ENCODE measurements around the gene RBPMS2.
A peak's percentile ranks its signal among the peaks of the same experiment; 100 is the strongest.

RBPMS2 gene

DNA sequence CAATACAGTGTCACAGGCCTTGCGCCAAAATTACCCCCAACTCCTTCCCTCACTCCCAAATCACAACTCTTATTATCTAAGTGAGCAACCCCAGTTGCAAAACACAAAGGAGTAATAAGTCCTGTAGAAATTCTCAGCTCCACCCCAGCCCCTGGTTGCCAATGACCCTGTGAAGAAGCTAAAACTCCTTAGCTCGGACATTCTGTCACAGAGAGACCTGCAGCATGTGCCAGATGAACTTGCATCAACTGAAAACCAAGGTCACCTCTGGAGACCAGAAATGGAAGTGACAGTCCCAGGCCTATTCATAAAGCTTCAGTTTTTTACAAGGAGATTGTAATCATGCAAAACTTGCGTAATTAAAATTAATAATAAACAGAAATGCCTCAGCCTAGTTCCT is 55.2 kb downstream of the RBPMS2 start:
- DNase-seq (ENCODE audit: low read depth): no peak

DNA sequence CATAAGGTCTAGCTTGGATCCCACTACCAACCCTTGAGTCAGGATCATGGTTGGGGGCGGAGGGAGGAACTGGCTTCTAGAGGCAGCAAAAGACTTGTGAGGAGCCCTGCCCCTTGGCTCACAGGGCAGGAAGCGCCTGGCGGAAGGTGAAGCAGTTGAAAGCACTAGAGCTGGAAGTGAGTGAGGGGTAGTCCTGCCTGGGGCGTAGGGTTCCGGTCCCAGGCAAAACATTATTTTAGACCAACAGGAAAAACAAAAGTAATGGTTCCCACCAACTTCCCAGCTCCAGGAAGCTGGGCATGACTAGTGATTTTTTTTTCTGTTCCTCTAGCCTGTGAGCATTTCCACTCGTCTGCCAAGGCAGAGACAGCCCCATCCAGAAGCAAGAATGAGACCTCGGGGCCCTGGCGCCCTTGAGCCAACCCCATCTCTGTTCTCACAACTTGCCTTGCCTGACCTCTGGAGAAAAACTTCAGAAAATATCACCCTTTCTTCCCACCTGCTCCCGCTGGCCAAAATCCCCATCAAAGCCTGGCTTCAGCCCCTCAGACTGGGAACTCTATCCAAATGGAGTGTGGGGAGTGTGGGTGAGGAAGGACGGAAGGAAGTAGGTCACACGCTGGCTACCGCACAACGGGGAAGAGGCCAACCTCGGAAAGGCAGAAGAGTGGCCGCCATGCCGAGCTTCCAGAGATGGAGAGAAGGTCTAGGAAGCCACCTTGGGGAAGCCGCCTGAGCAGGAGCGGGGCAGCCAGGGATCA is 57.5 kb downstream of the RBPMS2 start:
- no peak for DNase-seq (ENCODE audit: low read depth)

DNA sequence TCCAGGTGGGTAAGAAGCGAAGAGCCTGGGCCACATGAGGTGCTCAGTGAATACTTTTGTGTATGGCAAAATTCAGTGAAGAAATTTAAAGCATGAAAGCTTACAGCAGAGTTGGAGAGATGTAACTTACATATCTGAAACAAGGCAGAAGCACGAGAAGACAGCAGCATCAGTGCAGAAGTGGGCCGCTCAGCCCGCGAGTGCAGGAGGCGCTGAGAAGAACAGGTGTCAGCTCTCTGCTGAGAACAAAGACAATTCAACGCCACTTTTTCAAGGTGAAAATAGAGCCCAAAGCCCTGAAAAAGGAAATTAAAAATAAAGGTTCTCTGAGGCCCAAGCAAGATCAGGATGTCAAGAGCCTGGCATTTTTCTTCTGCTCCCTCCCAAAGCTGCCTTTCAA is 58.3 kb downstream of the RBPMS2 start:
- DNase-seq (ENCODE audit: low read depth): no peak

DNA sequence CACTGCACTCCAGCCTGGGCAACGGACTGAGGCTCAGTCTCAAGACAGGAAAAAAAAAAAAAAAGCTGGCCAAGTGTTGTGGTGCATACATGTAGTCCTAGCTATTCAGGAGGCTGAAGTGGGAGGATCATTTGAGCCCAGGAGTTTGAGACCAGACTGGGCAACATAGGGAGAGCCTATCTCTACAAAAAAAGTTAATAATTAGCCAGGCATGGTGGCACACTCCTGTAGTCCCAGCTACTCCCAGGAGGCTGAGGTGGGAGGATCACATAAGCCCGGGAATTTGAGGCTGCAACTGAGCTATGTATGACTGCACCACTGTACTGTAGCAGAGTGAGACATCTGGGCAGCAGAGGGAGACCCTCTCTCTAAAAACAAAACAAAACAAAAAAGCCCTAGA is 58.9 kb downstream of the RBPMS2 start:
- DNase-seq (ENCODE audit: low read depth): no peak

DNA sequence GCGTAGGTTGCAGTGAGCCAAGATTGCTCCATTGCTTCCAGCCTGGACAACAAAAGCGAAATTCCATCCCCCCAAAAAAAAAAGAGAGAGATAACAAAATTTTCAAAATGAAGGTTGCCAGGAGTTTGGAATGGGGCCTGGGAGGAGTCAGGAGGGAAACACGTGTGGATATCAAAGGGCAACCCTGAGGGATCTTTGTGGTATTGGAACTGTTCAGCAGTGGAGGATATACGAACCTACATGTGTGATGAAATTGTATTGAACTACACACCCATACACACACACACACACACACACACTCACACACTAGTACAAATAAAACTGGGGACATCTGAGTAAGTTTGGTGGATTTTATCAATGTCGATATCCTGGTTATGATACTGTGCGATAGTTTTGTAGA is 61.8 kb downstream of the RBPMS2 start:
- DNase-seq (ENCODE audit: low read depth): no peak

DNA sequence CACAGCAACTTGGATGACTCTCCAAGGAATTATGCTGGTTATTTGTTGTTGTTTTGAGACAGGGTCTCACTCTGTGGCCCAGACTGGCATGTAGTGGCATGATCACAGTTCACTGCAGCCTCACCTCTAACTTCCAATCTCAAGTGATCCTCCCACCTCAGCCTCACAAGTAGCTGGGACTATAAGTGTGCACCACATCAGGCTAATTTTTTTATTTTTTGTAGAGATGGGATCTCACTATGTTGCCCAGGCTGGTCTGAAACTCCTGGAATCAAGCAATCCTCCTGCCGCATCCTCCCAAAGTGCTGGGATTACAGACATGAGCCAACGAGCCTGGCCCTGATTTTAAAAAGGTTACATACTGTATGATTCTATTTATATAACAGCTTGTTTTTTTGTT is 63.0 kb downstream of the RBPMS2 start:
- no peak for DNase-seq (ENCODE audit: low read depth)

DNA sequence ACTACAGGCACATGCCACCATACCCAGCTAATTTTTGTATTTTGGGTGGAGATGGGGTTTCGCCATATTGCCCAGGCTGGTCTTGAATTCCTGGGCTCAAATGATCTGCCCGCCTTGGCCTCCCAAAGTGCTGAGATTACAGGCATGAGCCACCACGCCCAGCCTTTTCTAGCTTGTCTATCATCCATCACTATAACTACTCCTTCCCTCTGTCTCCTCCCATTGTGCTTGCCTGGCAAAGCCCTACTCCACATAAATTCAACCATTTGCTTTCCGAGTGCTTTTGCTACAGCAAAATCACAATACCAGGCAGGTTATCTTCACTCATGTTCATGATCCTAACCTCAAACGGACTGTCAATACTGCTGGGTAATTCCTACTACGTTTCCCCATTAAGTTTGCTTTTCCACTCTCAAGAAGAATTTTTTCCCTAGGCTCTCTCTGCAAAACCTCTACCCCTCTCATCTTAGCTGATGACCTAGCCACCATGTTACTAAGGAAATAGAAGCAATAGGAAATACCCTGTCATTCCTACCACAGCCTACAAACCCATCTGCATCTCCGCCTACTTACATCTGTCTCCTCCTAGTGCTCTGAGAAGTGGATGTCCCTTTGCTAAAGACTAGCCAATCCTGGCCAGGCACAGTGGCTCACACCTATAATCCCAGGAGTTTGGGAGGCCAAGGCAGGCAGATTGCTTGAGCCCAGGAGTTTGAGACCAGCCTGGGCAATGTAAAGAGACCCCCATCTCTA is 64.5 kb downstream of the RBPMS2 start:
- no peak for DNase-seq (ENCODE audit: low read depth)

DNA sequence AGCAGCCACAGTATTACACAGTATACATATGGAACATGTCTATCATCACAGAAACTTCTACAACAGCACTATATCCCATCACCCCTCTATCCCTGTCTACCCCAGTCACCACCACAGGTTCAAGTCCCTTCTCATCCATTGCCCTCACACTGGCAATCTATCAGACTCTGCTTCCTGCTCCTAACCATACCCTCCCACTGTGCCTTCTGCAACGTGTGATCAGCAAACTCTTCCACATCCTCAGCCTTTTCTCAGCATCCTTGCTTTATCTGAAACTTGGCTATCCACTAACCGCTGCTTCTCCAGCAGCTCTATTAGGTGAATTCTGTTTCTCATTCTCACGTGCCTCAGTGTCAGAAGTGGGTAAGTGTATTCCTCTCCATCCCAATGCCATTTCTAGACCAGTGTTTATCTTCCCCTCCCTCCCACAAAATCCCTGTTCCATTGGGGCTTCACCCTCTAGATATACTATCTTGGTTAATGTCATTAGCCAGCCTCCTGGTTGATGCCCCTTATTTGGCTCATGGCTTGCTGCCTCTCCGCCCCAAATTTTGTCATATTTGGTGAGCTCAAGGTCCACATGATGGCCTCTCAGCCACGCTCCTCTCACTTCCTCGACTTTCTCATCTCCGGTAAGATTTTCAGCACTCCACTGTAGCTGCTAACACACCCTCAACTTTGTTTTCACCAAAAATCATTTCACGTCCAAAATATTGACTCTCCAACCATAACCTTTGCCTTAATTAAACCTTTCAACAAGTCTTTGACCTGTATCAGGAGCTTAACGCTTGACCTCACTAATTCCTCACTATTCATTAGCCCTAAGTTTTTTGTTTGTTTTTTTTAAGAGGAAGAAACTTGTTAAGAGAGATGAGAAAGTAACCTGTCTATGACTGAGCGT is 69.1 kb downstream of the RBPMS2 start:
- DNase-seq (ENCODE audit: low read depth): no peak

DNA sequence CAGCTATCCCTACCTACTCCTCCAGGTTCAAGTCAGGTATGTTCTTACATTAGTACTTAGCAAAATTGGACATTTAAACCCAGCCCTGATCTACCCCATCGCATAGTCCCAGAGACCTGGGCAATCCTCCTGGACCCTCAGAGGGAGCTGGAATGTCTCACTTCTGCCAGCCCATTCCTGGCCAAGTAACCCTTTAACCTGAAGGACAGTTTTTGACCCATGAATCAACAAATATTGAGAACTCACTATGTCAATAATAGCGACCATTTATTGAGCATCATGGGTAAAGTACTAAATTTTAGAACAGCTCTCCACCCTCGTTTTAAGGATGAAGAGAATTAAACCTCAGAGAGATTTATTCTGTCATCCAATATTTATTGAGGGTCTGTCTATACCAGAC is 70.4 kb downstream of the RBPMS2 start:
- no peak for DNase-seq (ENCODE audit: low read depth)

DNA sequence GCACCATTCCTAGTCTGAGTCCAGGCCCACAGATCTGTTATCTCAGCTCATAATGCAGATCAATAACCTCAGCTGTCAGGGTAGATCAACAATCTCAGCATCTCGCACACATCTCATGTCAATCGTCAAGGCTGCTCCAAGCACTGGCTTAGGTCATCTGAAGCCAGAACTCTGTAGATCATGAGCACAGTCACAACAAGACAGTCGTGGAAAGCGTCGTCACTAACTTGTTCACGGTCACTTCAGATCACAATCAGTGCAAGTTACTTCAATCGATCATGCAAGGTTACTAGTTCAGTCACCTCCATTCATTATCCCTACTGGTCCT is 71.8 kb downstream of the RBPMS2 start:
- DNase-seq (ENCODE audit: low read depth): no peak

DNA sequence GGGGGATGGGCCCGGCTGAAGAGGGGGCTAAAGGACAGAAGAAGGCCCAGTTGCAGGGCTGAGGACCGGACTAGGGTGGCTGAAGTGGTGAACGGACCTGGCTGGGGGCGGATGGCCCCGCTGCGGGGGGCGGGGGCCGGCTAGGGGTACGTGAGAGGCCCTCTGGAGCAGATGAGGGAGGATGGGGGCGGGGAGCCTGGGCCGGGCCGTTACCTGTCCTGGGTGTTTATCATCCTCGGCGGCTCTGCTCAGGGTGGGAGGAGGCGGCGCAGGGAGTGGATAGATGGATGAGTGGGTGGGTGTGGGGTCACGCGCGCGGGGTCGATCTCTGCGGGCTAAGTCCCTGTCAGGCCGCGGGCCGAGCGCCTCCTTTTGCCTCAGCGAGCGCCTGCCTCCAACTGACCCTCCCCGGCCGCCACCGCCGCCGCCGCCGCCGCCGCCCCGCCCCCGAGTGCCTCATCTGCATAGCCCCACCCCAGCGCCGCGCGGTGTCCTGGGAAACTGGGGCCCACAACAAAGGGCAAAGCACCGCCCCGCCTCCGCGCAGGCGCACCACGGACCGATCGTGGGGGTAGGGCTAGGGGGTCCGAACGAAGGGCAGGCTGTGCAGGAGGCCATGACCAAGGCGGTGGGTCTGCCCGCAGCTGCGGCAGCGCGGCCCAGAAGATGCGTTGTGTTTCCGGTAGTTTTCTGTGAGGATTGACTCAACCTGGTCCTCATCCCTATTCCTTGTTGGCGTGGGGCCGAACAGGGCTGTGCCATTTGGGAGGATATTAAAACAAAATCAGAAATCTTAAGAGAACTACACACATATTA is 72.4 kb downstream of the RBPMS2 start:
- peak; percentile 89 for DNase-seq (ENCODE audit: low read depth)

DNA sequence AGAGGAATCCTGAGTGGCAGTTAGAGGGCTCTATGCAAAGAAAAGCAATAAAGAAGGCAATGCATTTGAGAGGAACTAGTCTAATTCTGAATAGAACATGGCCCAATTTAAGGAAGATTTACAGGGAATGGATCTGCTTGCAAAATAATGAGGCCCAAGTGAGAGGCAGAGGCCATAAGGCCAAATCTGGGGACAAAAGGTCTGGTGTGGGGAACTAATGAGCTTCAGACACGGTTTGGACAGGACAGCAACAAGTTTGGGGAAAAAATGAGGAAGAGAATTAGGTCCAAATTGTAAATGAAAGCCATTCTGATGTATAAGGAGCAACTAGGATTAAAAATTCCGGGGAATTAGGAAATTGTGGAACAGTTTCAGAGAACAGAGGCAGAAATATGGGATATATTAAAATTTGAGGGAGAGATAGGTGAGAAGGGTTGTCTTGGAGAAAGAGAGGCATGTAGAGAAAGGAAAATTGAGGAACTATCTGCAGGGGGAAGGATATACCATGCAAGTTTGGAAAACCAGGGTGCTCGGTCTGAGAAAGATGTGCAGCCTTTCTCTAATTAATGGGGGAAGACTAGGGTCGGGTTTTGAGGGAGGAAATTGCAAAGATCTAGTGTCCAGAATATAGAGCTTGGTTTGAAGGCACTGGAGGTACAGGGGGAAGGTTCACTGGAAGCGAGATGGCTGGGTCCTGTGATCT is 73.8 kb downstream of the RBPMS2 start:
- DNase-seq (ENCODE audit: low read depth): no peak

DNA sequence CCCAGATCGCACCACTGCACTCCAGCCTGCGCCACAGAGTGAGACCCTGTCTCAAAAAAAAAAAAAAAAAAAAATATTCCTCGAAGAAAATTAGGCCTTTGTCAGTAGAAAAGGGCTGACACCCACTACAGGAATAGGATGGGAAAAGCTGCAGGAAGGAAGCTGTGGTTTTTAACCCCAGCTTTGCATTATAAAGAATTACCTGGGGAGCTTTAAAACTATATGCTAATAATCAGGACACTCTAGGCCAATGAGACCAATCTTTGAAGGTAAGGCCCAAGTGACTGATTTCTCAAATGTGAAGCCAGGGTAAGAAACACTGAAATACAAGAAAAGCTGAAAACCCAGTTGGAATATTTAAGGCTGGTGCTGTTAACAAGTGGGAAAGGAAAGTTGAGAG is 74.3 kb downstream of the RBPMS2 start:
- no peak for DNase-seq (ENCODE audit: low read depth)

DNA sequence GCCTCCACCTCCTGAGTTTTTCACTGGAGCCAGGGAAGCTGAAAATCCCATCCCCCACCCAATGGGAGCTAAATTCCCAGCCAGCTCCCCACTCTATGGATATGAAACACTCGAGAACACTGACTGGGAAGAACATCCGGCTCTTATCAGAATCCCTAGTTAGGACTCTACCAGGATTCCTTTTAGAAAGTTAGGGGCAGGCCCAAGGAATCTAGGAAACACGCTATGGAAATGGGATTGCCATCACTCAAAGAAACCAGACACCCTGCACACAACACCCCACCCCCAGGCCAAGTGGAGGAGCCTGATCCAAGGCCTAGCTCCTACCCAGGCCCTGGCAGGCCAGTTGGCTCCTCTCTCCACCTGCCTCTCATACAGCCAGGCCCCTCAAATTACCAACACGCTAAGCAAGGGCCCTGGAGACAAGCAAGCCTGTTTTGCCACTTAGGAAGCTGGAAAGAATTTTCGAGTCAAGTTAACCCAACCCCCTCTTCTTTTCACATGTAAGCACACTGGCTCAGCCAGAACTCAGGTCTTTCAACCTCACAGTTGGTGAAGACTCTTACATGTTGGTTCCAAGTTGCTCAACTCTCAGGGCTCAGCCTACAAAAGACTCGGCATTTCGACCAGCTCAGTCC is 75.5 kb downstream of the RBPMS2 start:
- DNase-seq (ENCODE audit: low read depth): no peak

DNA sequence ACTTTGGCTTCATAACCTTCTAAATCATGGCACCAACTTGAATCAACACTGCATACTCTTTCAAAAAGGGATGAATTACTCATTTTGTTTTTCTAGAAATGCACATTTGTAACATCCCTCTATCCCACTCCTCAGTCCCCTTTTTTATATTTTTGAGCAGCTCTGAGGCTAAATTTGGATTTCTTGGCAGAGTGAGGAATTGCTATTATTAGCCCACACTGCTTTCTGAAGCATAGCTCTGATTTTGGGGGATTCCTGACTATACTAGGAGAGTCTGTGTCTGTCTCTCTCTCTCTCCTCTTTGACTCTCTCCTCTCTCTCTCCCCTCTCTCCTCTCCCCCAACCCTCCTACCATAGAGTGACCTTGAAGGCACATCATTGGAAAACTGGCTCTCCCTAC is 76.6 kb downstream of the RBPMS2 start:
- DNase-seq (ENCODE audit: low read depth): no peak

DNA sequence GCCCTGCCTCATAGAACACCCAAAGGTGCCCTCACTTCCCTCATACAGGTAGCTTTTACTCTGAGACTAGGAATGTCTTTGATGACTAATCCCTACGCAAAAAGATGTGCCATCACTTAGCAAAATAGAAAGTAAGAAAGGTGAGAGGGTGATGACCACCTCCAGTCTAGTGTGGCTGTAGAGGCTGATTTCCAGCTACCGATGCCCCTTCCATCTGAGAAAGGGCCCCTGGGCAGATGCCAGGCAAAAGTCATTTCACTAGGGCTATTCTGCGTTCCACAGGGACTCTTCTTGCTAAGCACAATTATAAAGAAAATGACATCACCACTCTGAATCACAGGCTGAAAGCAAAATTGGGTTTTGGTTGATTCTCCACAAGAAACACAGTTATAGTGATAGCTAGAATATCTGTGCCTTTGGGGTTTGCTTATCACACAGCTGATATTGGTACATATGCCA is 77.4 kb downstream of the RBPMS2 start:
- DNase-seq (ENCODE audit: low read depth): no peak

DNA sequence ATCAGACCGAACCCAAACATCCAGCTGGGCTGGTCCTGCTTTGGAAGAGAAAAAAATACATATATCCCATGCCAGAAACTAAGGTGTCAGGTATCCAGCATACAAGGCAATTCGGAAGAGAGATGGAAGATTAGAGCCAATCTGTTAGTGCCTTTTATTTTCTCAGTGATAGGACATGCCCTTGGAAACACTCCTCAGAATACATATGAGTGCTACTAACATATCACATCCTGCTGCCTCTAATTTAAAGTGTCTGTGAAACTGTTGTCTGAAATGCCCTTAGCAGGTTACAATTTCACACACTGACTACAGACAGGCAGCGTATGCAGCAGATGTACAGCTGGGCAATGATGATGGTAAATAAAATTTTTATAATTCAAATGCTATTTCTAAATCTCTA is 78.9 kb downstream of the RBPMS2 start:
- no peak for DNase-seq (ENCODE audit: low read depth)

DNA sequence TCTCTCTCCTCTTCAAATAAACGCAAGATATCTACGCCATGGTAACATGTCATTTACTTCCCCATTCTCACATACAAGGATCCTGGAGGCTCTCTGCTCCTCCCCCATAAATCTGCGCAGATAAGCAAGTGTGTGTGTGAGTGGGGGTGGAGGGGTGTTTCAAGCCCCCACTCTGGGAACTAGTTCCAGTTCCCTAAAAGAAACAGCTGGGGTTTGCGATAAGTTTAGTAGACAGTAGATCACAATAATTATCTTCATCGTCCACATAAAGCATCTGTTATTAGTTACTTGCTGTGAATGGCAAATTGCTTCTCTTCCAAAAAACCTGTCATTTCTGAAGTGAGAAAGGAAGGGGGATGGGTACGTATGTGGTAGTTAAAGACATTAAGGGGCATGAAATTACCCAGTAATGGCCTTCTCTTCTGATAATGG is 79.8 kb downstream of the RBPMS2 start:
- no peak for DNase-seq (ENCODE audit: low read depth)

DNA sequence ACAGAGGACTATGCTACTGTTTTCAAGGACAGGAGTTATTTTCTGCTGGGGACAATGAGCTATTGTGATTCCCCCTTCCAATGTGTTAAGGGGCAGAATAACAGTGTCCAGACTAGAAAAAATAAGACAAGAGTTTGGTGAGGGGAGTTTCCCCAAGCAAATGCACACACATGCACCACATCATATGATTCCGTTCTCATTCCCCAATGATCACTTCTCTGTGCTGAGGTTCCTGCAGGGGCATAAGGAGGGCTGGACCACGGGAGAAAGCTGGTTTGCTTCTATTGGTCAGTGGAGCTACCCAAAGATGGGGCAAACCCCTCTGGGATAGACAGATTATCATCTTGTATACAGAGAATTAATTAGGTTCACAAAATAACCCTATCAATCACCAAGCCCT is 80.6 kb downstream of the RBPMS2 start:
- no peak for DNase-seq (ENCODE audit: low read depth)

DNA sequence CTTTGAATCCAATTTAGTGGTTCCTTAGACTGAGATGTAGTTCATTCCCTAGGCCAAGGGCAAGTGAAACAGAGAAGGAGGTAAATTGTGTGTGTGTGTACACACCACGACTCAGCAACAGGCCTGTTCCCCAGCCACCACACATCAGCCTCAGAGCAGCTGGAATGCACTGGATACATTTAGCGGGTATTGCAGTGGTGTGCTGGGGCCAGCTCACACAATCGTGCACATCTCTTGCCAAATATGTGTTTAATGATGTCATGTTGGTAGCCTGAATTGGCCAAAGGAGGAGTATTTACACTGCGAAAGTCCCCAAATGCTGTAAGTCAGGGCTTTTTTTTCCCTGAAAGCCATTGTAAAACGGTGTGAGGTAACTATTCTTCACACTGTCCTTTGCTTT is 82.3 kb downstream of the RBPMS2 start:
- no peak for DNase-seq (ENCODE audit: low read depth)
